Astrocyte (in vitro differentiated cells and primary cell): Measurements from ENCODE around the gene TBX21. TPM values are rescaled to one million over a fixed set of nuclear protein-coding genes. Genes with fewer than 3 reads are reported as not detected.
A peak's percentile ranks its signal among the peaks of the same experiment; 100 is the strongest.

Experiments
- DNase-seq: peaks from one replicate; pipeline ENCODE4 v3.0.0-alpha.2; 2010; ENCODE audit warnings: low read depth
- FAIRE-seq: peaks from 2 replicates; lab custom pipeline; 2011; peaks lifted over from hg19 to GRCh38; lab: Jason Lieb, UNC
- H2AFZ ChIP-seq: 2 replicates; pipeline ENCODE4 v1.6.0; 2012; ENCODE audit warnings: low read depth, low read length, inconsistent platforms
- H3K27ac ChIP-seq: 2 replicates; pipeline ENCODE4 v1.5.1; 2011; ENCODE audit warnings: low read depth, low read length, inconsistent platforms
- H3K27me3 ChIP-seq: 2 replicates; pipeline ENCODE4 v1.6.0; 2011; ENCODE audit warnings: low read length, inconsistent platforms; ENCODE audit not compliant: insufficient read depth
- H3K36me3 ChIP-seq: 2 replicates; pipeline ENCODE4 v1.5.1; 2011; ENCODE audit warnings: low read length, inconsistent platforms; ENCODE audit not compliant: insufficient read depth
- H3K4me1 ChIP-seq: 2 replicates; pipeline ENCODE4 v1.5.1; 2011; ENCODE audit warnings: low read length, inconsistent platforms; ENCODE audit not compliant: insufficient read depth
- H3K4me2 ChIP-seq: 2 replicates; pipeline ENCODE4 v1.6.0; 2012; ENCODE audit warnings: low read length, inconsistent platforms
- H3K4me3 ChIP-seq: 2 replicates; pipeline ENCODE4 v1.5.1; 2011; ENCODE audit warnings: low read depth, mild to moderate bottlenecking, low read length, inconsistent platforms; ENCODE audit not compliant: insufficient read depth
- H3K79me2 ChIP-seq: 2 replicates; pipeline ENCODE4 v1.6.0; 2012; ENCODE audit warnings: mild to moderate bottlenecking, low read length, inconsistent platforms; ENCODE audit not compliant: insufficient read depth
- H3K9ac ChIP-seq: 2 replicates; pipeline ENCODE4 v1.6.0; 2012; ENCODE audit warnings: mild to moderate bottlenecking, low read length, inconsistent platforms
- H3K9me3 ChIP-seq: 2 replicates; pipeline ENCODE4 v1.5.1; 2012; ENCODE audit warnings: low read depth, mild to moderate bottlenecking, low read length, inconsistent platforms; ENCODE audit not compliant: insufficient read depth
- H4K20me1 ChIP-seq: 2 replicates; pipeline ENCODE4 v1.6.0; 2012; ENCODE audit warnings: low read length, inconsistent platforms; ENCODE audit not compliant: insufficient read depth
- H3K27ac Mint-ChIP-seq: one replicate; pipeline ENCODE4 v1.8.0; 2021; ENCODE audit warnings: mild to moderate bottlenecking, mixed read lengths; ENCODE audit not compliant: unreplicated experiment
- H3K27me3 Mint-ChIP-seq: one replicate; pipeline ENCODE4 v1.8.0; 2021; ENCODE audit warnings: low read depth, mixed read lengths; ENCODE audit not compliant: unreplicated experiment
- H3K36me3 Mint-ChIP-seq: one replicate; pipeline ENCODE4 v1.8.0; 2021; ENCODE audit warnings: low read depth, mixed read lengths; ENCODE audit not compliant: unreplicated experiment
- H3K4me1 Mint-ChIP-seq: one replicate; pipeline ENCODE4 v1.8.0; 2021; ENCODE audit warnings: low read depth, mixed read lengths; ENCODE audit not compliant: unreplicated experiment
- H3K4me3 Mint-ChIP-seq: one replicate; pipeline ENCODE4 v1.8.0; 2021; ENCODE audit warnings: mild to moderate bottlenecking, moderate library complexity, mixed read lengths; ENCODE audit not compliant: unreplicated experiment
- H3K9me3 Mint-ChIP-seq: one replicate; pipeline ENCODE4 v1.8.0; 2021; ENCODE audit warnings: mild to moderate bottlenecking, mixed read lengths; ENCODE audit not compliant: unreplicated experiment
- CTCF ChIP-seq: IDR thresholded peaks from 2 replicates; pipeline ENCODE4 v1.5.1; 2011; ENCODE audit warnings: low read depth, mild to moderate bottlenecking, inconsistent platforms, low read length, moderate library complexity; ENCODE audit not compliant: insufficient read depth
- EZH2 ChIP-seq: IDR thresholded peaks from 2 replicates; pipeline ENCODE4 v1.6.1; 2012; ENCODE audit warnings: mild to moderate bottlenecking, low read length, inconsistent platforms; ENCODE audit not compliant: insufficient read depth
- total RNA-seq: library from RNA; stranded (reverse); gene quantifications from 2 replicates; pipeline ENCODE4 v1.2.1, GENCODE V29; 2021

TBX21 gene
- total RNA-seq, 1 donor from 2014 or later = not detected

- Histone ChIP-seq H3K9ac (no peak overlapping the region), H3K4me1 (peaks cover 21% of the 10 kb centered on the region), H3K9me3 (no peaks in the 10 kb centered on the region), H3K36me3 (peaks cover 32% of the 10 kb centered on the region), H3K79me2 (no peaks in the 10 kb centered on the region), H2AFZ (no peak overlapping the region), H3K4me2 (no peak overlapping the region), H4K20me1 (peaks cover 46% of the 10 kb centered on the region), H3K4me3 (no peak overlapping the region), H3K27me3 (no peaks in the 10 kb centered on the region), H3K27ac (peak overlapping the region; percentile 49)
- no peak for TF ChIP-seq EZH2
- TF ChIP-seq CTCF = no peak
- Mint-ChIP-seq H3K36me3 (peaks cover 13% of the 10 kb centered on the region), H3K27me3 (no peaks in the 10 kb centered on the region), H3K4me3 (no peak overlapping the region), H3K27ac (peak overlapping the region; percentile 94), H3K4me1 (peaks cover 38% of the 10 kb centered on the region), H3K9me3 (no peaks in the 10 kb centered on the region)
- DNase-seq (no peak), FAIRE-seq (no peak)
These were observed 45.7 kb upstream of the TBX21 start for GRCh38 chr17:47687328-47687690.

GRCh38 chr17:47687748-47688147 is 45.3 kb upstream of the TBX21 start:
- no peaks in the 10 kb centered on the region for H3K27me3 ChIP-seq
- no peak overlapping the region for H3K4me2 ChIP-seq
- peaks cover 21% of the 10 kb centered on the region for H3K4me1 ChIP-seq
- no peaks in the 10 kb centered on the region for H3K79me2 ChIP-seq
- peaks cover 12% of the 10 kb centered on the region for H3K36me3 Mint-ChIP-seq
- no peaks in the 10 kb centered on the region for H3K9me3 Mint-ChIP-seq
- H3K4me3 ChIP-seq = no peak overlapping the region
- no peak overlapping the region for H2AFZ ChIP-seq
- no peak for DNase-seq
- H3K9me3 ChIP-seq = no peaks in the 10 kb centered on the region
- no peak overlapping the region for H3K4me3 Mint-ChIP-seq
- peaks cover 42% of the 10 kb centered on the region for H3K4me1 Mint-ChIP-seq
- TF ChIP-seq EZH2 = no peak
- TF ChIP-seq CTCF = no peak
- no peaks in the 10 kb centered on the region for H3K27me3 Mint-ChIP-seq
- no peak overlapping the region for H3K9ac ChIP-seq
- H3K36me3 ChIP-seq = peaks cover 28% of the 10 kb centered on the region
- FAIRE-seq = no peak
- peaks cover 46% of the 10 kb centered on the region for H4K20me1 ChIP-seq
- no peak overlapping the region for H3K27ac Mint-ChIP-seq
- H3K27ac ChIP-seq = no peak overlapping the region

- Histone ChIP-seq H3K4me2 (no peak overlapping the region), H2AFZ (no peak overlapping the region), H3K9me3 (no peaks in the 10 kb centered on the region), H3K36me3 (peaks cover 7% of the 10 kb centered on the region), H3K4me1 (peaks cover 23% of the 10 kb centered on the region), H3K79me2 (no peaks in the 10 kb centered on the region), H3K9ac (no peak overlapping the region), H3K27me3 (no peaks in the 10 kb centered on the region), H3K4me3 (no peak overlapping the region), H4K20me1 (peaks cover 30% of the 10 kb centered on the region), H3K27ac (no peak overlapping the region)
- Mint-ChIP-seq H3K36me3 (no peaks in the 10 kb centered on the region), H3K9me3 (no peaks in the 10 kb centered on the region), H3K27ac (no peak overlapping the region), H3K4me3 (no peak overlapping the region), H3K27me3 (no peaks in the 10 kb centered on the region), H3K4me1 (peaks cover 41% of the 10 kb centered on the region)
- no peak for FAIRE-seq
- TF ChIP-seq EZH2 = no peak
- no peak for TF ChIP-seq CTCF
- DNase-seq = no peak
These were observed 42.9 kb upstream of the TBX21 start for GRCh38 chr17:47690121-47690520.
